Hippocampal formation (tissue), 2 donors: ENCODE measurements around the gene GTPBP6.
"Not testable (repeated sequence)": the region's sequence is repeated elsewhere in the genome, so short reads cannot be mapped to it uniquely, and the experiment has no call there.

ENCODE experiments used
- DNase-seq, 2 donors: peaks; one replicate each; lab custom pipeline; 2025; lab: John Stamatoyannopoulos, UW

The GTPBP6 gene

GRCh38 chrX:264006-264405 is 54.6 kb downstream of the GTPBP6 start:
- not testable (repeated sequence) for DNase-seq

GRCh38 chrX:262381-262909 is 56.2 kb downstream of the GTPBP6 start:
- no peak for DNase-seq

- DNase-seq: no peak
Observed at GRCh38 chrX:261919-262352, 56.7 kb downstream of the GTPBP6 start.

GRCh38 chrX:261167-261918 is 57.3 kb downstream of the GTPBP6 start:
- no peak for DNase-seq

- no peak for DNase-seq
Observed at GRCh38 chrX:259692-260355, 58.8 kb downstream of the GTPBP6 start.

- DNase-seq: no peak
Observed at GRCh38 chrX:258291-259040, 60.1 kb downstream of the GTPBP6 start.

GRCh38 chrX:257681-258289 is 60.8 kb downstream of the GTPBP6 start:
- no peak for DNase-seq

GRCh38 chrX:257054-257453 is 61.5 kb downstream of the GTPBP6 start:
- DNase-seq: not testable (repeated sequence)

GRCh38 chrX:255923-256331 is 62.7 kb downstream of the GTPBP6 start:
- DNase-seq: no peak
